Colon (tissue), 2 donors: ENCODE results near the gene MYLIP.

Experiments
- FAIRE-seq: peaks from 2 replicates; lab custom pipeline; 2012; peaks lifted over from hg19 to GRCh38; lab: Jason Lieb, UNC
- donor health status: control.
- donor health status: control.

The MYLIP gene

DNA sequence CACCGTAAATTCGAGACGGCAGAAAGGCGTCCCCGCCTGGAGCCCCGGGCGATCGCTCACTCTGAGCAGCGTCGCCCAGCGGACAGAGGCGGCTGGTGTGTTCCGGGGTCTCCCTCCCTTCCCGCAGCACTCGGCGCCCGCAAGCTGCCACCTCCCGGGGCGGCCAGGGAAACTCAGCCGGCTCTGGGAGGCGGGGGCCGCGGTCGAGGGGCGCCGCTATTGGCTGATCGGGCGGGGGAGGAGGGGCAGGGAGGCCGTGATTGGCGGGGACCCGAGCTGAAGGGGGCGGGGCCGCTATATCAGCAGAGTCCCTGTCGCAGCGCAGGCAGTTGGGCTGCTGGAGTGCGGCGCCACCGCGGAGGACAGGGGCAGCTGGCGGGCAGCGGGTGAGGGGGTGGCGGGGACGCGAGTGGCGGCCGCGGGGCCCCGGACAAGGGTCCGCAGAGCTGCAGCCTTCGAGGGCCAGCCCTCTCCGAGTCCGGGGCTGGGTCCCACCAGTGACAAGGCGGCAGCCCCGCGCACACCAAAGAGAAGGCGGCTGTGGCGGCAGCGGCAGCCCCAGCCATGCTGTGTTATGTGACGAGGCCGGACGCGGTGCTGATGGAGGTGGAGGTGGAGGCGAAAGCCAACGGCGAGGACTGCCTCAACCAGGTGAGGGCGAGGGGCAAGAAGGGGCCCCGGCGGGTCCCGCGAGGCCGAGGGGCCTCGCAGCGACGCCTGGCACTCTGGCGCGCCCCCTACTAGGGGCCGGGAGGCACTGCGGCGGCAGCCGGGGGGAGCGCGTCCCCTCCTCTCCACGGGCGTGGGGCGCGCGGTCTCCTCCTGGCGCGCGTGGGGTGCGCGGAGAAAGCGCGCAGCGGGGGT lies at the start of gene MYLIP:
MYLIP (plus strand) TSS at position 328 of the 864 bp plus-strand sequence; CDS start at position 565, 237 bp downstream.
- FAIRE-seq: no peak

DNA sequence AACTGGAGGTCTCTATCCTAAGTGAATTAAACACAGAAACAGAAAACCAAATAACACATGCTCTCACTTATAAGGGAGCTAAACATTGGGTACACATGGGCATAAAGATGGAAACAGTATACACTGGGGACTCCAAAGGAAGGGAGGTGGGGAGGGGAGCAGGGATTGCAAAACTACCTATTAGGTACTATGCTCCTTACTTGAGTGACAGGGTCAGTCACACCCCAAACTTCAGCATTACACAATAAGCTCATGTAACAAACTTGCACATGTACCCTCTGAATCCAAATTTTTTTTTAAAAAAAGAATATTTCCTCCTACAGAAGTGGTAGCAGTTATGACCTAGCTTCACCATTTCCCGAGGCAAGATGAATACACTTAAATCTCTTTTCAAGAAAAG lies 49.5 kb upstream of the MYLIP start:
- no peak for FAIRE-seq

DNA sequence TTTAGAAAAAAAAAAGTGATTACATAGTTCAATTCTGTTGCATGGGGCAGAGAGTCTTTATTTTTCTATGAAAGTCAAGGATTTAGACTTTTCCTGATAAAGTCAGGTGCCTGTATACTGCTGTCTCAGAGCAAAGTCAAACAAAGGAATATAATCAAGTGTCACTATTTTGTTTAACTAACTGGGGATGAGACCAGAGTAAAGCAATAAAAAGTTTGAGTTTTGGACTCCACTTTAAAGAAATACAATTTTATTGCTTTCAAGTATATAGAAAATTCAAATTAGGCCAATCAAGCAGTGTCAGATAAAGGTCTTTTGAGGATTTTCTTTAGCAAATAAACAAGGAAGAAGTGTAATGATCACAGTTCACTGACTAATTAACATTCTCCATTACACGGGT lies 48.7 kb upstream of the MYLIP start:
- no peak for FAIRE-seq

DNA sequence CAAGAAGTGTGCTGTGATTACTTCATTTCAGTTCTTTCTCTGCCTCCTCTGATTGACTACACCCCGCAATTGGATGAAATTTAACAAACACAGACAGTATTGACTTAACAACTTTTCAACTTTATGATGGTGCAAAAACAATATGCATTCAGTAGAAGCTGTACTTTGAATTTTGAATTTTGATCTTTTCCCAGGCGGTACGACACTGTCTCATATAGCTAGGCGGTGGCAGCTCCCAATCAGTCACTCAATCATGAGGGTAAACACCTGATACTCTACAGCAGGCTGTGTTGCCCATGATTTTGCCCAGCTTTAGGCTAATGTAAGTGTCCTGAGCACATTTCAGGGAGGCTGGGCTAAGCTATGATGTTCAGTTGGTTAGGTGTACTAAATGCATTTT lies 47.6 kb upstream of the MYLIP start:
- FAIRE-seq: no peak

DNA sequence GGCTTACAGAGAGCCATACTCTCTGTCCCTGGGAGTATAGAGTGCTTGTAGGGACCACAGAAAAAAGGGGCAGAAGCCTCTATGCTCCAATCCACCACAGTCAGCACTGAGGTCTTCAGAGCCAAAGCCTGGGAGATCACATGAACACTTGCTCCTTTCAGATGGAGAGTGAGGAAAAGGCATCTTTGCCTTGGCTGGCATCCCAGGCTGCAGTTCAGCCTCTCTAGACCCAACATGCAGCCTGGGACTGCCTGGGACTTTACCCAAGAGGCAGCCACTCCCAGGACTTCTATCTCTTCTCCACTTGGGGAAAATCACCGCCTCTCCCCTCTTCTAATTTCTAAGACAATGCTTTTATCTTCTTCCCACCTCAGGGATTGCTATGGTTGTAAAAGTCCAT lies 46.5 kb upstream of the MYLIP start:
- no peak for FAIRE-seq

DNA sequence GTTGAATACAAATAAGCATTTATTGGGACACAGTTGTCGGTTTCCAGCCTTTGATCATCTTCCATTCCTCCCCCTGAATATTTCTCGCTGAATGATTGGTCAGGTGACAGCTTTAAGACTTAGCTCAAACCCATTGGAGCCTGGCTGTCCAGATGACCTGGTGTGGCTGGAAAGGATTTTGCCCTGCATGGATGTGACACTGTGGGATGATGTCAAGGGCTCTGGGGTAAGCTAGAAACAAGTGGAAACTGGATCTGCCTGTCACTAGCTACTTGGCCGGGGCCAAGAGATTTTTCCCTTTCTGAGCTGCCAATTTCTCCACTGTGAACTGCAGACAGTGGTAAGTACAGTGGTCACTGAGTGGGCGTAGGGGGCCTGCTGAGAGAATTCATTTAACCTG lies 41.9 kb upstream of the MYLIP start:
- no peak for FAIRE-seq

DNA sequence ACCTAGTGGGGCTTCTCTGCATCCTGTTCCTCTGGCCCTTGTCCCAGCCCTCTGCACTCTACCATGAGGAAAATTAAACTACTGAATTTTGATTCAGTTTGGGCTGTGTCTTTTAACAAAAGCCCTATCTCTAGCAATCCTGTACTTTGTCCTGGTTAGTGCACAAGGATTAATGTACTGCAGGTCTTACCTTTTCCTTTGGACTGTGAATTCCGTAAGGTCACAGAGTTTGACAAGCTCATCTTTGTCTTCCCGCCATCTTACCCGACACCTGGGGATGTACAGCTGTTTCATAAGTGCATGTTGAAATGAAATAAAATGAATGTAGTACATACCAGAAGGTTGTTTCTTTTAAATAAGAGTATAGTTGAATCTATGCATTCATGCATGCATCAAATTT lies 41.5 kb upstream of the MYLIP start:
- FAIRE-seq: no peak

DNA sequence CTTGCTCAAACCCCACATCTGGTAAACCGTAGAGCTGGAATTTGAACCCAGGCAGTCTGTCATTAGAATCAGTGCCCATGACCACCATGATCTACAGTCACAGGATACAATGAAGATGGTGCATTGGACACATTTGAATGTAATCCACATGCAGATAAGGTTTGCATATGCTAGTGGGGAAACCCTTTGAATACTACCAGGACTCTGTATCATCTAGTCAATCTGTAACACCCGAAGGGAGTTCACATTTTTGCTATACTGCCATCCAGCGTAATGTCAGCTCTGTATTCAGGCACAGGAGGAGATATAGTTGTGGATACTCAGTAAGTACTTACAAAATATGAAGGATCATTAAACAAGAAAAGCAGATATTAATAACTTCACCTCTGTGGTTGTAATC lies 40.5 kb upstream of the MYLIP start:
- FAIRE-seq: no peak

DNA sequence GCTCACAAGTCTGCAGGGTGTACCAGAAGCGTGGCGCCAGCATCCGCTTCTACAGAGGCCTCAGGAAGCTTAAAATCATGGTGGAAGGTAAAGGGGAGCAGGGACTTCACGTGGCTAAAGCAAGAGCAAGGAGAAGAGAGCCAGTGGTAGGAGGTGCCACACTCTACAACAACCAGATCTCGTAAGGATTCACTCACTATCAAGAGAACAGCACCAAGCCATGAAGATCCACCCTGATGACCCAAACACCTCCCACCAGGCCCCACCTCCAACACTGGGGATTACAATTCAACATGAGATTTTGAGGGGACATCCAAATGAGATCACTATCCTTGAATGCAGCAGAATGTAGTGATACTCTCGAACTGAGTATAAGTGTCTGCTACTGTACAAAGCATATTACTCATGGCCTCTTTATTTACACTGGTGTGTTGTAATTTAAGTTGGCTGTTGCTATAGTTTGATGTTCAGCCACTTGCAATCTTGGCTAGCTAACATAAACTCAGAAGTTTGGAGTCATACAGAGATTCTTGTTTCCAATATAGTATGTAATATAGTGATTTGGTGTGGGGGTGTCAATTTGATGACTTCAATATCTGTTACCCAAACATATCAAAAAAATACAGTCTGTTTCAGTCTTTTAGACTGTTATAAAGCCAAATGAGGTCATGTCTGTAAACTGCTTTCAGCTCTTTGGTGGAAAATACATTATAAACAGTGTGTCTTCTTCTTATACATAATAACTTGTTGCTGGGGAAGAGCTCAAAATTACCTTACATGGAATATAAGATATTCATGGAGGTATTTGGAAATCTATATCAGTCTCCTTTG lies 39.4 kb upstream of the MYLIP start:
- FAIRE-seq: no peak

DNA sequence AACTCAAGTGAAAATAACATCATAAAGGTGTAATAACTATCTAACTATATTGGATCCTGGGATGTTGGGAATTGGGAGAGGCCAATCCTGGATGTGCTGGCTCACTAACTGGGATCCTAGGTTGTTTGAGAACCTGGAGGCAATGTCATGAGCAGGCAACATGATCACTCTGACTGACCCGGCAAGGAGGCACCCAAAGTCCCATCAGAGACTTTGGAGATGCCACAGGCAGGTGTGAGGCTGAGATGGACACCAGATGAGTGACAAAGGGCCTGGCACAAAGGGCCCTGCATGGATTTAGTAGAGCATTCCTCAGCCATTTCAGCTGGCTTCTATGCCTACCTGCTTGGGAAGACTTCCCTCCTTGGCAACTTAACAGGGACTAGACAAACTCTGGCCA lies 38.4 kb upstream of the MYLIP start:
- no peak for FAIRE-seq

DNA sequence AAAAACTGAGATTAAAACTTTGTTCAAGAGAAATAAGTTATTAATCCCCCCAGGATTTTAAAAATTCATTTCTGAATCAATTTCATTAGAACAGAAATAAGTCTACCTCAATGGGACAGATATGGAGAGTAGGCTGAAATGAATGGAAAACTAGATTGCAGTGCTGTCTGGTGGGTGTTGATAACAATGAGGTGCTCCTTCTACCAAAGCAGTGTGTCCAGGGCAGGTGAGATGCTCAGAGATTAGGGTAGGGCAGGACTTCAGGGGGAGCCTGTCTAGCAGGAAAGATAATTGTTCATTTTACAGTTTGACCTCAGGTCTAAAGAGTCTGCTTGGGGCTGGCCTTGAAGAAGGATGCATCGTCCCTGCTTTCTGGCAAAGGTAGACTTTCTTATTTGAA lies 38.0 kb upstream of the MYLIP start:
- no peak for FAIRE-seq

DNA sequence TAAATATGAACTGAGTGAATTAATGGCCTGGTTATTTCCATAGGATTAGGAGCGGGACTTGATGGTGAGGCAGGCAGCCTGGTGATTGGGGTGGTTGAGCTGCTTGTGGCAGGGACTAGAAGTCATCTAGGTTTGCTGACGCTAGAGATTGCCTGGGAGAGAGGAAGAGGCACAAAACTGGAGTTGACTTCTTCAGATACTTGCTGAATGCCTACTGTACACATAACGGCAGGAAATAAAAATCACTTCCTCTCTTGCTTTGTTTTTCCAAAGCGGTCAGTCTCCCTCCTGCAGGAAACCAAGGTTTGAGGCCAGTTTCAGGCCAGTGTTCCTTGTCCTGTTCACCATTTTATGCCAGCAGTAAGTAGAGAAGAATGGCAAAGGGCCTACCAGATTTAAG lies 36.7 kb upstream of the MYLIP start:
- no peak for FAIRE-seq

DNA sequence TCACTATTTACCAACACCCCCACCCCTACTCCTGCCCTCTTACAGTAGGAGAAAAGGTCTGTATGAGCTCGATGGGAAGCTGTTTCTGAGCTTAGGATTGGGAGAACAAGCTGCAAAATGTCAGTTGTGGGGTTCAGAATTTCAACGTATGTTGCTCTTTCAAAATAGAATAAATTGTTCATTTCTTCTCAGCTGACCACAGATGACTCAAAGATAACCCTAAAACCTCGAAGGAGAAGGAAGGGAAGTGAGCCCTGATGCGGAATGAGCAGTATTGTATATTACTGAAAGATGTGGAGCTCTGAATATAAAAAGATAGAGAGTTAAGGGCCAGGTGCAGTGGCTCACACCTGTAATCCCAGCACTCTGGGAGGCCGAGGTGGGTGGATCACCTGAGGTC lies 35.9 kb upstream of the MYLIP start:
- FAIRE-seq: no peak

DNA sequence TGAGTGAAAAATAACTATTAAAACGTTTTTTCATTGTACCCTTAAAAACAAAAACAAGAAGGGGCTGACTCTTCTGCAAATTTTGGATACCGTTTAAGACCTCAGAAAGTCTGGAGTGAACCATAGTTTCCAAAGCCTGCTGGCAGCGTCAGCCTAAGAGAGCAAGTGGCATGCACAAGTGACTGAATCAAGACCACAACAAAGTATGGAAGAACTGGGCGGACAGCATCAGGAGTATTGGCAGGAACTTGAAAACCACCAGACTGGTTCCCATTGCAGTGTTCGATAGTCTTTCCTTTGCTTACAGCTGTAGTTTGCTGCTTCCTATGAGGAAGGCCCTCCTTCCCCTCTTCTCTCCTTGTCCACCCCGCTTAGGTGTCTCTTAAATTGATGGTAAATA lies 33.7 kb upstream of the MYLIP start:
- no peak for FAIRE-seq

DNA sequence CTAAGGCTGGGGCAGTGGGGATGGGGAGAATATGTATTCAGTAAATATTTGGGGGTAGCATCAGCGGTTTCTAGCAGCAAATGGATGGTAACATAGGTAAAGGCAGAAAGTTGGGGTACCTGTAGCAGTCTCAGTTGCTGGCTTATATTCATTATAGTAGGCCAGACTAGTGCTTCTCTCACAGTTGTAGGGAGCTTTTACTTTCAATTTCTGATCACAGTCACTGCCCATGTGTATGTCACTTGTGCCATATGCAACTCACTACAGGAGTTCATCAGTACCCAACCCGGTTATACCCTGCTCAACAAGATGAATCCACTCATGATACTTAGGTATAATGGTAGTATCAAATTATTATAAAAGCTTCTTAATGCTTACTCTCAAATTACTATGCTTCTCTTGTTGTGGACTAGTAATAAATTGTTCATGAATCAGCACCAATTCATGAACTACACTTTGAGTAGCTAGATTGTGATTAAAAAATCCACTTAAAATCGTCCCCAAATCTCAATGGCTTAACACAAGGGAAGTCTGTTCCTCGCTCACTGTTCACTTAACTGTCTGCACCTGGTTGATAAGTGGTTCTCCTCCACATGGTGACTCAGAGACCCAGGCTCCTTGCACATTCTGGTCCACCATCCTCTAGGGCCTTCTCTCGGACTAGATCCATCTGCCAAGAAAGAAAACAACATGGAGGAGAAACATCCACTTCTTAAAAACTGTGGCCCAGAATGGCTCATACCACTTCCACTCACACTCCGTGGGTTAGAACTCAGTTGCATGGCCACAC lies 31.3 kb upstream of the MYLIP start:
- FAIRE-seq: no peak

DNA sequence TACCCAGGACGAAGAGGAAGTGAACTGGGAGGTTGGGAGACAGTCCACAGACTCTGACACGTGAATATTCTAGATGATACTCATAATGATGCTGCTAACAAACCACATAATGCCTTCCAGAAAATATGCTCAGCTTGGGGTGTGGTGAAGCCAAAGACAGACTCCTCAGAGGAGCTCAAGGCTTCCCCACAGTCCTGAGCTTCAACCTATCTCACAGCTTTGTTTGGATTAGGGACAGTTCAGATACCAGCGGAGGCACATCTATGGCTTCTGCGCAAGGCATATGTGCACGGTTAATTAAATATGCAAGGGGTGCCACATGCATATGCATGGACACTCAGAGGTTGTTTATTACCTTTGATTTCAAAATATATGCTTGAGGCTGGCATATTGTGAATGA lies 30.7 kb upstream of the MYLIP start:
- no peak for FAIRE-seq

DNA sequence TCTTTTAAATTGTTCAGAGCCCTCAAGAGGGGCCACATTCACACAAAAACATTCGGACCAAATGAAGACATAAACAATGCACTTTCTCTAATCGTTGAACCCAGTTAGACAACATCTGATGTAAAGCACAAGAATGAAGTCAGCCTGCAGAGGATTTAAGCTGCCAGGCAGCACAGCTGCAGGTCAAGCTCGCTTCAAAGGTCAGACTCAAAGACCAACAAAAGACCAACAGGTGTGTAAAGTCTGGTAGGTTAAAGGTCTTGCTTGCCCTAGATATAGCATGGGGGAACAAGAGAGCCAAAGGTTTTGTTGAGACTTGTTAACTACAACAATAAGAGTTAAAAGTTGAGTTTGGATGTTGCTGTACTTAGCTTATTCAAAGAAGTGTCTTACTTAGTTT lies 26.7 kb upstream of the MYLIP start:
- no peak for FAIRE-seq

DNA sequence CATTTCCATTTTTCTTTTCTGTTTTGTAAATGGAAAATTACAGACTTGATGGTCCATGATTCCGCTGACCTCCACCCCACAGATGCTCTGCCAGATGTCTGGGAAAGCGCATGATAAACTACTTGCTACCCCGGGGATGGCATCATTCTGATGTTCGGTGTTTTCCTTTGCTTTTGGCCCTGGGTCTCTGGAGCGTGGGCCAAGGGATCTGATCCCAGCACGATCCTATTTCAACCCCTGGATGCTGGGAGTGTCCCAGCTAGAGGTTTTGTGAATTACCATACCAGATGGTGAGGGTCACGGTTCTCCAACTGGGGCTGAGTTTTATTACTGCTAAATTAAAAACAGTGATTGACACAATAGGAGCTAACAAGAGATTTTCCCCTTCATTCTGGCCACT lies 25.2 kb upstream of the MYLIP start:
- no peak for FAIRE-seq

DNA sequence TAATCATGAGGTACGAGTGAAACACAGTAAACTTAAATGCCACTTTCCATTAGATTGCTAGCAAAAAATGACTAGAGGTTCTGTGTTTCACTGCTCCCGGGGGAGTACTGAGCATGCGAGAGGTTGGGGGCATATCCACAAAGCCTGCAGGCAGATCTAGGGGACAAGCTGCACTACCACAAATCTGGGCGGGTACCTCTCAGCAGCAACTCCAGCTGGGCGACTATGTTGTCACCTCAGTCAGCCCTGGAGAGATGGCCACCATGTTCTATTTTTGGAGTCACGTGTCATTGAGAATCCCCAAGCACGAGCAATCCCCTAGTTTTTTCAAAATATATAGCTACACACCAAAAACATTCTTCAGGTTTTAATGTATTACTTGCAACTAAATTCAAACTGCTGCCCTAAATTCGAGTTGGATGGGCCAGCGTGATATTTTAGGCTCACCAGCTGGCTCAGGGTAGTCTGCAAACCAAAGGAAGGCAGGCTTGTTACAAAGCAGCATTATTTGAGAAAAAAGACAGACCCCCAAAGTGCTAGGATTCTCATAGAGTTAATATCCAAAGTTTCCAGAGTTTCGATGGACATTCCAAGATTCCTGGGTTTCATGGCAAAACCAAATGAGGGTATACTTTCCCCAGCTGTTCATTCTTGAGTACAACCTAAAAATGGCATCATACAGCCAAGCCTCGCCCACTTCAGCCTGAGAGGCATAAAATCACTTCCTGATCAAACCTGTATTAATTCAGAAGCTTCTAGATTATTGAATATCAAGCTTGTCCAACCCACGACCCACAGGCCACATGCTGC lies 24.1 kb upstream of the MYLIP start:
- no peak for FAIRE-seq

DNA sequence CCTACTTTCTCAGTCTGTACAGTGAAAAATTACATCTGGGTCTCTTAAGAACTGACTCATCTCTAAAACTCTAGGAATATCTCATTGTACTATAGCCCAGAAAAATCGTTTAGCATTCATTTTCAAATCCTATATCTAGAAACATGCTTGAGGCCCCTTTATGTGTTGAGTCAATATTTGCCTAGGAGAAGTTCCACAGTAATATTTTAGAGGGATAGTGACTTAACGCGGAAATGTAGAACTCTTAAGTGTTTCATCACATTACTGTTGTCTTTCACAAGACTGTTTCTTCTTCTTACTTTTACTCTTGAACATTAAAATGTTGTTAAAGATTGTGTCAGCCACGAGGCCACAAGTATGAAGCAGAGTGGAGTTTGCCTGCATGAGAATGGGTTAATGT lies 23.0 kb upstream of the MYLIP start:
- no peak for FAIRE-seq

DNA sequence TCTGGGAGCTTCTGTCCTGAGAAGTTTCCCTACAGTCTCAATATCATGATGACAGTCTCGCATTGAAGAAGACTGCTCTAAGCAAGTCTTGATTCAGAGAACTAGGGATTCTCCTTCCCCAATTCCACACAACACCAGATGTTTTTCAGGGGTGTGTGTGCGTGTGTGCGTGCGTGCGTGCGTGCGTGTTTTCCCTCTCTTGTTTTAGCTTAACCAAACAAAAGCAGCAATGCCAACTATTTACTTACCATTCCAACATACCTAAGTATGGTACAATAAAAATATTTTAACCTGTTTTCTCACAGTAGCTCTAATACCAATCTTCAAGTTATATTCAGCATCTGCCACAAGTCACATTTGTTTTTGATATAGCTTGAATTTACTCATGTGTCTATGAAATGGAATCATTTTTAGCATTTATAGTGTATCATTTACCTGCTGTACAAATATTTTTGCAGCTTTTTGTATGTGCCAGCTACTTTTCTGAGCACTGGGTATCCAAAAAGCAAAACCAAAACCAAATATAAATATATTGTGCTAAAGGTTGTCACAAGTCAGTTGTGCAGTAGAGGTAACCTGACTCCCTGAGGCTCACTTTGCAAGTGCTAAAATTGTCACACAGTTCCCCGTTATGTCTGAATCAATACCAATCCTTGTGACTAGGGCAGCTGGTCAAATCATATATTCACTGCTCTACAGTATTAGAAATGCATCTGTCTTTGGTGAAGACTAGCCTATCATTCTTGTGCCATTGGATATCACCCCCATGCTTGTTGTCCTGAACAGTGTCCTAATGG lies 21.7 kb upstream of the MYLIP start:
- FAIRE-seq: no peak
